Tibial nerve (tissue), 4 donors: Measurements from ENCODE around the gene CD8A. TPM values are rescaled to one million over a fixed set of nuclear protein-coding genes. Genes with fewer than 3 reads are reported as not detected.
A peak's percentile ranks its signal among the peaks of the same experiment; 100 is the strongest.

Experiments used
- DNase-seq, 2 donors: peaks; one replicate each; pipeline ENCODE4 v3.0.0-alpha.2; 2019; ENCODE audit warnings: low spot score in 2 of 2
- H3K27ac ChIP-seq, 4 donors: fragments of 200-600 bp; sonication (generic) in 3 of 4; one replicate each; pipeline ENCODE4 v1.5.1; 2017 to 2019; ENCODE audit warnings: mild to moderate bottlenecking in 1 of 4
- H3K27me3 ChIP-seq, 2 donors: fragments of 200-600 bp; sonication (generic) in 1 of 2; one replicate each; pipeline versions ENCODE4 v1.5.1 to v1.6.0; 2017 to 2019
- H3K36me3 ChIP-seq, 3 donors: fragments of 200-600 bp; sonication (generic); one replicate each; pipeline ENCODE4 v1.5.1; 2018 to 2019
- H3K4me1 ChIP-seq, 4 donors: fragments of 200-600 bp; sonication (generic) in 3 of 4; one replicate each; pipeline ENCODE4 v1.5.1; 2017 to 2019
- H3K4me3 ChIP-seq, 4 donors: fragments of 200-600 bp; sonication (generic) in 3 of 4; one replicate each; pipeline ENCODE4 v1.5.1; 2017 to 2019; ENCODE audit warnings: mild to moderate bottlenecking in 1 of 4, moderate library complexity in 1 of 4
- H3K9me3 ChIP-seq, 4 donors: fragments of 200-600 bp; sonication (generic) in 3 of 4; one replicate each; pipeline ENCODE4 v1.5.1; 2017 to 2019
- CTCF ChIP-seq, 5 experiments: fragments of 200-600 bp in 3 of 5; fragments of 450-650 bp in 2 of 5; sonication (generic) in 3 of 5; IDR thresholded peaks; one replicate each; pipeline ENCODE4 v1.5.1; 2016 to 2019; ENCODE audit warnings: antibody characterized with exemption in 5 of 5, mild to moderate bottlenecking in 3 of 5, moderate library complexity in 2 of 5
- EP300 ChIP-seq, 2 donors: sonication (generic); formaldehyde crosslinking; IDR thresholded peaks; one replicate each; pipeline ENCODE4 v1.6.1; 2017; ENCODE audit warnings: antibody characterized with exemption in 2 of 2, mild to moderate bottlenecking in 1 of 2
- POLR2A ChIP-seq, 2 donors: fragments of 450-650 bp; IDR thresholded peaks; one replicate each; pipeline ENCODE4 v1.6.1; 2017; ENCODE audit warnings: antibody characterized with exemption in 2 of 2, mild to moderate bottlenecking in 2 of 2, moderate library complexity in 2 of 2
- WGBS, 2 donors: methylation state at CpG; one replicate each; pipeline ENCODE4 v1.1.5; 2018; 5-methylcytosine and 5-hydroxymethylcytosine counted together
- total RNA-seq, 4 donors: library from RNA; depleted of rRNA; stranded (reverse); fragments of >200 nt; gene quantifications; one replicate each; pipeline ENCODE4 v1.1.0, GENCODE V29; 2016

The CD8A gene
- total RNA-seq, 4 donors from 2014 or later: 0.63 to 1.8 (median 1.1) TPM; not detected in 1

- TF ChIP-seq POLR2A (IDR thresholded peaks at IDR 0.05): no peak
- TF ChIP-seq EP300 (IDR thresholded peaks at IDR 0.05): no peak
- TF ChIP-seq CTCF (IDR thresholded peaks at IDR 0.05): no peak
- Histone ChIP-seq H3K27me3 (no peaks in the 10 kb centered on the region), H3K4me3 (no peak overlapping the region), H3K4me1 (peaks cover 0 to 3% (median 0%) of the 10 kb centered on the region in 4 donors), H3K9me3 (no peaks in the 10 kb centered on the region), H3K27ac (no peak overlapping the region), H3K36me3 (peaks cover 0 to 87% (median 5%) of the 10 kb centered on the region in 3 donors)
- no peak for DNase-seq
- 75 to 81% methylated on average over 4 of the region's 4 CpGs for WGBS, 2 donors
Measured at GRCh38 chr2:86769838-86770237, 20.9 kb downstream of the CD8A start.

DNA sequence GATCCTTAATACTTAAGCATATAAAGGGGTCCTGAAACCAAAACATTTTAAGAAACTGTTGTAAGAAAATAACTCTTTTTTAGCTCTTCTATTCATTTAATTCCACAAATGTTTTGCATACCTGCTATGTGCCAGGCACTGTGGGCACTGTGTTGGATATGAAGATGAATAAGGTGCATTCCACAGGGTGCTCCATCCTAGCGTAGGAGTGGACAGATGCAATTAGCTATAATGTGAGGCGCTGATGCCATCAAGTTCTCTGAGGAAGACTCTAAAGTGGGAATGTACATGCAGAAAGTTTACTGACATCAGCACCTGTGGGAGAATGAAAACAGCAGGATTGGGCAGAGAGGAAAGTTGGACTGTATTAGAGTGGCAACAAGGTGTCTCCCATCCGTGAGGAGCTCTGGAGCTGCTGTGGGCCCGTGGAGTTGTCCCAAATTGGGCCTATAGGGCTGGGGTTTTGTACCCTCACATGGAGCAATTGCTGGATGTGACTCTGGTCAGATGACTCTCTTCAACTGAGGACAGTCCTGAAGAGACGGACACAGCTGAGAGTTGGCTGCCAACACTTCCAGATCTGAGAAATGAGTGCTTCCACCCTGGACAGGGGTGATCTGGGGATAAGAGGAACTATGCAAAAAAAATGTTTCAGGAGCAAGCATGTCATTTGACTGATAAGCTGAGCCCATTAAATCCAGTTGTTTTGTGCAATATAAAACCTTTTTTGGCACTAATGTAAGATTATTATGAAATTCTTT is 22.3 kb downstream of the CD8A start:
- TF ChIP-seq CTCF (IDR thresholded peaks at IDR 0.05) (no peak), POLR2A (IDR thresholded peaks at IDR 0.05) (no peak), EP300 (IDR thresholded peaks at IDR 0.05) (no peak)
- no peaks in the 10 kb centered on the region for H3K27me3 ChIP-seq
- peaks cover 0 to 16% (median 0%) of the 10 kb centered on the region in 4 donors for H3K4me1 ChIP-seq
- no peak for DNase-seq
- H3K27ac ChIP-seq: no peak overlapping the region
- no peaks in the 10 kb centered on the region for H3K9me3 ChIP-seq
- no peak overlapping the region for H3K4me3 ChIP-seq
- 75 to 78% methylated on average over 5 of the region's 5 CpGs for WGBS, 2 donors
- peaks cover 0 to 73% (median 5%) of the 10 kb centered on the region in 3 donors for H3K36me3 ChIP-seq

- H3K27me3 ChIP-seq: no peaks in the 10 kb centered on the region
- no peak for DNase-seq
- 75 to 78% methylated on average over 1 of the region's 1 CpG for WGBS, 2 donors
- H3K4me1 ChIP-seq: peaks cover 0 to 28% (median 3%) of the 10 kb centered on the region in 4 donors
- no peak overlapping the region for H3K27ac ChIP-seq
- no peak for TF ChIP-seq CTCF (IDR thresholded peaks at IDR 0.05)
- no peak for TF ChIP-seq POLR2A (IDR thresholded peaks at IDR 0.05)
- TF ChIP-seq EP300 (IDR thresholded peaks at IDR 0.05): no peak
- H3K36me3 ChIP-seq: peaks cover 0 to 46% (median 0%) of the 10 kb centered on the region in 3 donors
- H3K4me3 ChIP-seq: no peak overlapping the region
- no peaks in the 10 kb centered on the region for H3K9me3 ChIP-seq
Measured at GRCh38 chr2:86765310-86765695, 25.4 kb downstream of the CD8A start.

DNA sequence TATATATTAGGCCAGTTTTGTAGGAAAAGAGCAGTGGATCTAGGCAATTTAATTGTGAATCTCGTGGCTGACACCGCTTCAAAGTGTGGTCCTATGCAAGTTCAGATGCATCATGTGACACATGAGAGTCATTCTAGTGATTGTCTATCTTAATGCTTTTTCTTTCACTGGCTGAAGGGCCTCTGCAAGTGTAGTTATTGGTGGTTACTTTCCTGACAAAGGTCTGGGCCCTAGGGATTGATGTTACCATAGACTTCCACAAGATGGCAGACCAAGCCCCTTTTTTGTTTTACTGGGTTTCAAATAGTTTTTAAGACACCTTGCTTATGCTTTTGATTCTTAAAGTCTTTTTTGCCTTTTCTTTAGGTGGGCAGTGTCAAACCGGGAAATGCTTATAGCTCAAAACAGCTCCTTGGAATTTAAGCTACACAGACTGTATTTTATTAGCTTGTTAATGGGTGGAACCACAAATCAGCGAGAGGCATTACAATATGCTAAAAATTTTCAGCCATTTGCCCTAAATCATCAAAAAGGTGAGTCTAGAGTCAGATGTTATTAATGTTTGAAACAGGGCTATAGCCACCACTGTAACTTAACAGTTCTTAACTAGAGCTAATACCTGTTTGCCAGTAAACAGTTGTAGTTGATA is 25.9 kb downstream of the CD8A start:
- peaks cover 0 to 28% (median 3%) of the 10 kb centered on the region in 4 donors for H3K4me1 ChIP-seq
- WGBS, 2 donors: 57 to 62% methylated on average over 4 of the region's 4 CpGs

More for the DNA sequence above, 25.9 kb downstream of the CD8A start:
- Histone ChIP-seq H3K27me3 (no peaks in the 10 kb centered on the region), H3K9me3 (no peaks in the 10 kb centered on the region), H3K27ac (no peak overlapping the region), H3K4me3 (no peak overlapping the region), H3K36me3 (peaks cover 0 to 46% (median 0%) of the 10 kb centered on the region in 3 donors)
- TF ChIP-seq EP300 (IDR thresholded peaks at IDR 0.05) (no peak), POLR2A (IDR thresholded peaks at IDR 0.05) (no peak), CTCF (IDR thresholded peaks at IDR 0.05) (peak; percentile 51 to 66 (median 58))
- no peak for DNase-seq
